Smooth muscle cell (in vitro differentiated cells): ENCODE data around the gene SLC46A2. TPM values are rescaled to one million over a fixed set of nuclear protein-coding genes. Genes with fewer than 3 reads are reported as not detected.

Source experiments
- DNase-seq: peaks from one replicate; lab custom pipeline; 2025; ENCODE audit not compliant: unreplicated experiment; lab: John Stamatoyannopoulos, UW
- H2AFZ ChIP-seq: fragments of 200-600 bp; sonication (generic); 2 replicates; pipeline ENCODE4 v1.6.0; 2016; ENCODE audit warnings: antibody characterized with exemption, low read depth, mild to moderate bottlenecking
- H3F3A ChIP-seq: fragments of 200-600 bp; sonication (generic); 2 replicates; pipeline ENCODE4 v1.6.0; 2017; ENCODE audit warnings: antibody characterized with exemption, low read depth
- H3K27ac ChIP-seq: fragments of 200-600 bp; sonication (generic); 2 replicates; pipeline ENCODE4 v1.5.1; 2016; ENCODE audit warnings: low read depth, mild to moderate bottlenecking
- H3K27me3 ChIP-seq: fragments of 200-600 bp; sonication (generic); 2 replicates; pipeline ENCODE4 v1.6.1; 2016; ENCODE audit warnings: low read depth, mild to moderate bottlenecking
- H3K36me3 ChIP-seq: fragments of 200-600 bp; sonication (generic); 2 replicates; pipeline ENCODE4 v1.5.1; 2016; ENCODE audit warnings: low read depth
- H3K4me1 ChIP-seq: fragments of 200-600 bp; sonication (generic); 2 replicates; pipeline ENCODE4 v1.5.1; 2016; ENCODE audit warnings: low read depth
- H3K4me2 ChIP-seq: fragments of 200-600 bp; sonication (generic); 2 replicates; pipeline ENCODE4 v1.6.0; 2016; ENCODE audit warnings: mild to moderate bottlenecking
- H3K4me3 ChIP-seq: fragments of 200-600 bp; sonication (generic); 2 replicates; pipeline ENCODE4 v1.5.1; 2016; ENCODE audit warnings: mild to moderate bottlenecking
- H3K79me2 ChIP-seq: fragments of 200-600 bp; sonication (generic); 2 replicates; pipeline ENCODE4 v1.6.0; 2016; ENCODE audit warnings: low read depth, mild to moderate bottlenecking
- H3K9ac ChIP-seq: fragments of 200-600 bp; sonication (generic); 2 replicates; pipeline ENCODE4 v1.6.0; 2016; ENCODE audit warnings: low read depth
- H3K9me3 ChIP-seq: fragments of 200-600 bp; sonication (generic); replicated peaks from 2 replicates; pipeline ENCODE4 v1.5.1; 2016; ENCODE audit warnings: low read depth
- H4K20me1 ChIP-seq: fragments of 200-600 bp; sonication (generic); 2 replicates; pipeline ENCODE4 v1.6.0; 2016; ENCODE audit warnings: low read depth
- CTCF ChIP-seq: fragments of 200-600 bp; sonication (generic); IDR thresholded peaks from 2 replicates; pipeline ENCODE4 v1.5.1; 2017; ENCODE audit warnings: borderline replicate concordance, mild to moderate bottlenecking, antibody characterized with exemption; ENCODE audit not compliant: insufficient read depth, poor library complexity, severe bottlenecking
- WGBS: methylation state at CpG from one replicate; pipeline ENCODE4 v1.1.7; 2016; ENCODE audit warnings: low lambda C conversion rate; 5-methylcytosine and 5-hydroxymethylcytosine counted together
- polyA plus RNA-seq: library from polyadenylated mRNA; unstranded; fragments of >200 nt; fragmentation: Nextera tagmentation; extraction: Ambion mirVana; gene quantifications from 2 replicates; pipeline ENCODE4 v1.2.1, GENCODE V29; 2016
- total RNA-seq: library from RNA; depleted of rRNA; stranded (reverse); fragments of >200 nt; gene quantifications from 2 replicates; pipeline ENCODE4 v1.2.3, GENCODE V29; 2014

Gene SLC46A2
- total and polyA plus RNA-seq, 2 experiments from 2014 or later = not detected

DNA sequence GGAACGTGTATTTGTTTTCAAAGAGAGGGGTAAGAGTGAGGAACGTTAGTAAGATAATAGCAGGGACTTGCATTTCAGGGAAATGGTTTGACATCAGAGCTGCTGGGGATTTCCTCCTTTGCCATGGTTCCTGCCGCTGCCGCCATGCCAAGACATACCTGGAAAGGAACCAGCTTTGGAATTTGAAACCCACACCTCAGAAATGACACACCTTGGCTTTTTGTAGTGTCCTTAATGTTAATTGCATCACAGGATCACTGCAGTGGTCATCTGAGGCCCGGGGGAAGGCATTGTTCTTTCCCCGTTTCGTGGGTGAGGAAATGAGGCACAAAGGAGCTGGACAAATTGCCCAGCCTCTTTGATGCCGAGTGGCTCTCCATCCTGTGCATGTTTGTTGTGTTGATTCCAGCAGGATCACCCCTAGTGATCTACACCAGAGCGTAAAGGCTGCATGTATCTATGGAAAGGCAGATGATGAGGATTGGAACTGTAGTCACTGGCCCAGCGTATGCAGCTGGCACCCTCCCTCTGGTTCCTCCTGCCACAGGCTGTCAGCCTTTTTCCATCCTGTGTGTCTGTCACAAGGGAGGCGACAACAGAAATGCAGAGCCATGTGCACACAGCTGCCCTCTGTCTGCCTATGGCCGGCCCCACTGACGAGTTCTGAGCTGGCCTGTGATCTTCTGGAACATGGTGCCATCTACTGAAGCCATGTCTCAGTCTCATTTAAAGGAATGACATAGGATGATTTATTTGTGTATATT lies 37.8 kb downstream of the SLC46A2 start:
- H3K27me3 ChIP-seq = no peaks in the 10 kb centered on the region
- no peak overlapping the region for H3K9ac ChIP-seq
- no peaks in the 10 kb centered on the region for H3K36me3 ChIP-seq
- H3K4me2 ChIP-seq = no peak overlapping the region
- H4K20me1 ChIP-seq = no peaks in the 10 kb centered on the region
- H3F3A ChIP-seq = no peaks in the 10 kb centered on the region
- no peak for DNase-seq
- no peak overlapping the region for H3K27ac ChIP-seq
- no peak overlapping the region for H3K4me3 ChIP-seq
- H3K4me1 ChIP-seq = no peaks in the 10 kb centered on the region
- WGBS = 71% methylated on average over 13 of the region's 13 CpGs
- no peaks in the 10 kb centered on the region for H3K79me2 ChIP-seq
- no peaks in the 10 kb centered on the region for H3K9me3 ChIP-seq
- no peak overlapping the region for H2AFZ ChIP-seq
- TF ChIP-seq CTCF = no peak

DNA sequence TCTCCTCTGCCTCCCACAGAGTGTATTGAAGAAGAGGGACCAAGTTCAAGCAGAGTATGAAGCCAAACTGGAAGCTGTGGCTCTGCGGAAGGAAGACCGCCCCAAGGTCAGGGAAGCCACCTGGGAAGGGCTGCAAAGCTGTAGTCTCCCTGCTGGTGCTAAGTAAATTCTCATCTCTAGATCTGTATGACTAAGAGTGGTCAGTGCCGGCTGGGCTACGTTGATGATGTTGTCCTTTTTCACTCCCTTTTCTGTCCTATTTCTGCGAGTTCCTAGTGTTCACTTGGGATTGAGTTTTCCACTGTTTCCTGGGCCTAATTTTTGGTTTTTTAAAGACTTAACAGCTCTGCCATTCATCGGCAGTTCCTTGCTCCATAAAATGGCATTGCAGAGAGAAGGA lies 39.8 kb downstream of the SLC46A2 start:
- TF ChIP-seq CTCF = no peak
- Histone ChIP-seq H3K36me3 (no peaks in the 10 kb centered on the region), H3K9me3 (no peaks in the 10 kb centered on the region), H3K4me1 (no peaks in the 10 kb centered on the region), H3K27me3 (no peaks in the 10 kb centered on the region), H3K4me3 (no peak overlapping the region), H4K20me1 (no peaks in the 10 kb centered on the region), H3F3A (no peaks in the 10 kb centered on the region), H3K27ac (no peak overlapping the region), H3K79me2 (no peaks in the 10 kb centered on the region), H2AFZ (no peak overlapping the region), H3K9ac (no peak overlapping the region), H3K4me2 (no peak overlapping the region)
- 95% methylated on average over 6 of the region's 6 CpGs for WGBS
- DNase-seq = no peak

GRCh38 chr9:112849363-112849922 lies 41.2 kb downstream of the SLC46A2 start:
- Histone ChIP-seq H3K9me3 (no peaks in the 10 kb centered on the region), H3K9ac (no peak overlapping the region), H4K20me1 (no peaks in the 10 kb centered on the region), H3K27me3 (no peaks in the 10 kb centered on the region), H3F3A (no peaks in the 10 kb centered on the region), H3K27ac (no peak overlapping the region), H3K4me1 (no peaks in the 10 kb centered on the region), H3K4me3 (no peak overlapping the region), H3K79me2 (no peaks in the 10 kb centered on the region), H2AFZ (no peak overlapping the region), H3K36me3 (no peaks in the 10 kb centered on the region), H3K4me2 (no peak overlapping the region)
- no peak for DNase-seq
- TF ChIP-seq CTCF = no peak
- 86% methylated on average over 6 of the region's 6 CpGs for WGBS
